Keratinocyte (primary cell): ENCODE measurements around the gene ABHD12B. TPM values are rescaled to one million over a fixed set of nuclear protein-coding genes. Genes with fewer than 3 reads are reported as not detected.

Experiments
- DNase-seq: peaks from one replicate; pipeline ENCODE4 v3.0.0-alpha.2; 2011; ENCODE audit warnings: low read depth, missing footprints, low spot score
- FAIRE-seq: peaks from 2 replicates; lab custom pipeline; 2011; peaks lifted over from hg19 to GRCh38; lab: Jason Lieb, UNC
- H2AFZ ChIP-seq: 2 replicates; pipeline ENCODE4 v1.6.0; 2012; ENCODE audit warnings: low read length, control low read depth, inconsistent platforms; ENCODE audit not compliant: control insufficient read depth
- H3K27ac ChIP-seq: 2 replicates; pipeline ENCODE4 v1.5.1; 2011; ENCODE audit warnings: low read length; ENCODE audit not compliant: control insufficient read depth, insufficient read depth
- H3K27me3 ChIP-seq: 3 replicates; pipeline ENCODE4 v1.6.0; 2011; ENCODE audit warnings: low read length; ENCODE audit not compliant: control insufficient read depth, insufficient read depth; ENCODE audit errors: extremely low read depth
- H3K36me3 ChIP-seq, 2 experiments: 2 replicates in 1 of 2; 3 replicates in 1 of 2; pipeline ENCODE4 v1.5.1; 2011; ENCODE audit warnings: low read length in 2 of 2, mild to moderate bottlenecking in 1 of 2; ENCODE audit not compliant: control insufficient read depth in 2 of 2, insufficient read depth in 2 of 2; ENCODE audit errors: extremely low read depth in 1 of 2
- H3K4me1 ChIP-seq: 3 replicates; pipeline ENCODE4 v1.5.1; 2011; ENCODE audit warnings: low read length; ENCODE audit not compliant: control insufficient read depth, insufficient read depth; ENCODE audit errors: extremely low read depth
- H3K4me2 ChIP-seq: 3 replicates; pipeline ENCODE4 v1.6.0; 2011; ENCODE audit warnings: low read depth, low read length; ENCODE audit not compliant: control insufficient read depth, insufficient read depth; ENCODE audit errors: extremely low read depth
- H3K4me3 ChIP-seq, 3 experiments: fragments of 200-600 bp in 1 of 3; sonication (generic) in 1 of 3; 2 replicates in 2 of 3; 3 replicates in 1 of 3; pipeline ENCODE4 v1.5.1; 2011 to 2016; ENCODE audit warnings: low read length in 3 of 3, mild to moderate bottlenecking in 3 of 3, control low read depth in 2 of 3, inconsistent platforms in 1 of 3, low read depth in 1 of 3, mixed read lengths in 1 of 3, mixed run types in 1 of 3, moderate library complexity in 1 of 3; ENCODE audit not compliant: control insufficient read depth in 2 of 3, insufficient read depth in 2 of 3; ENCODE audit errors: extremely low read depth in 1 of 3
- H3K79me2 ChIP-seq: 2 replicates; pipeline ENCODE4 v1.6.0; 2012; ENCODE audit warnings: low read length; ENCODE audit not compliant: control insufficient read depth, insufficient read depth
- H3K9ac ChIP-seq: 3 replicates; pipeline ENCODE4 v1.6.0; 2011; ENCODE audit warnings: low read length; ENCODE audit not compliant: control insufficient read depth, insufficient read depth; ENCODE audit errors: extremely low read depth
- H3K9me1 ChIP-seq: 3 replicates; pipeline ENCODE4 v1.6.0; 2011; ENCODE audit warnings: low read length; ENCODE audit not compliant: control insufficient read depth, insufficient read depth; ENCODE audit errors: extremely low read depth
- H3K9me3 ChIP-seq: 2 replicates; pipeline ENCODE4 v1.5.1; 2012; ENCODE audit warnings: low read depth, low read length; ENCODE audit not compliant: control insufficient read depth
- H4K20me1 ChIP-seq: 3 replicates; pipeline ENCODE4 v1.6.0; 2011; ENCODE audit warnings: low read length; ENCODE audit not compliant: control insufficient read depth, insufficient read depth; ENCODE audit errors: extremely low read depth
- CTCF ChIP-seq, 3 experiments: IDR thresholded peaks in 1 of 3; conservative IDR thresholded peaks in 1 of 3; optimal IDR thresholded peaks in 1 of 3; 2 replicates in 2 of 3; 3 replicates in 1 of 3; pipeline versions ENCODE3 to v1.5.1; 2011; ENCODE audit warnings: low read length in 3 of 3, mild to moderate bottlenecking in 3 of 3, moderate library complexity in 2 of 3, control low read depth in 1 of 3, inconsistent platforms in 1 of 3; ENCODE audit not compliant: insufficient read depth in 2 of 3; ENCODE audit errors: extremely low read depth in 1 of 3
- EZH2 ChIP-seq: IDR thresholded peaks from one replicate; pipeline ENCODE4 v1.6.1; 2012; ENCODE audit warnings: inconsistent platforms, mild to moderate bottlenecking, low read length, moderate library complexity
- dilution Hi-C: fragments of 300-500 bp; cut with MboI; formaldehyde crosslinking; loops from one replicate; pipeline ENCODE4 v1.7.0; 2020; ENCODE audit warnings: low sequenced_read_pairs; ENCODE audit not compliant: extremely low pct_ligation_motif_present
- polyA plus RNA-seq, 5 experiments: library from polyadenylated mRNA; depleted of rRNA in 3 of 5; stranded (reverse) in 3 of 5; stranded (forward) in 1 of 5; unstranded in 1 of 5; fragments of >200 nt; gene quantifications; 1 replicate in 1 of 5; 2 replicates in 3 of 5; 3 replicates in 1 of 5; pipeline versions ENCODE4 v1.2.1 to v1.2.3, GENCODE V29; 2011 to 2012; ENCODE audit warnings: missing spikeins in 2 of 5, low read depth in 1 of 5, low replicate concordance in 1 of 5

Gene ABHD12B
- polyA plus RNA-seq, 1 donor (not counting 4 experiments of a cell fraction or from before 2014, with no cell fraction given): not detected

- no peak for TF ChIP-seq EZH2
- TF ChIP-seq CTCF (optimal IDR thresholded peaks at IDR 0.05 in 1 of 3, IDR thresholded peaks at IDR 0.05 in 1 of 3, conservative IDR thresholded peaks at IDR 0.05 in 1 of 3; ENCODE audit: extremely low read depth in 1 of 3, insufficient read depth in 2 of 3, low read length in 3 of 3): no peak
- Histone ChIP-seq H2AFZ (no peak overlapping the region), H3K36me3 (peaks cover 0 to 9% of the 10 kb centered on the region in 2 experiments), H3K9me1 (no peaks in the 10 kb centered on the region), H3K4me2 (no peak overlapping the region), H4K20me1 (no peaks in the 10 kb centered on the region), H3K79me2 (no peaks in the 10 kb centered on the region), H3K9me3 (no peaks in the 10 kb centered on the region), H3K9ac (no peak overlapping the region), H3K4me1 (peaks cover 18% of the 10 kb centered on the region), H3K4me3 (no peak overlapping the region), H3K27me3 (no peaks in the 10 kb centered on the region), H3K27ac (peak overlapping the region; percentile 92)
- dilution Hi-C loops: no loop called here
- DNase-seq (no peak), FAIRE-seq (no peak)
These were observed 25.9 kb downstream of the ABHD12B start for GRCh38 chr14:50897658-50898175.

- dilution Hi-C loops: no loop called here
- no peaks in the 10 kb centered on the region for H3K9me3 ChIP-seq
- no peak overlapping the region for H3K9ac ChIP-seq
- no peak overlapping the region for H2AFZ ChIP-seq
- H3K27ac ChIP-seq: no peak overlapping the region
- H3K27me3 ChIP-seq: no peaks in the 10 kb centered on the region
- H3K4me2 ChIP-seq: no peak overlapping the region
- no peaks in the 10 kb centered on the region for H4K20me1 ChIP-seq
- peaks cover 18% of the 10 kb centered on the region for H3K4me1 ChIP-seq
- TF ChIP-seq EZH2: no peak
- TF ChIP-seq CTCF (optimal IDR thresholded peaks at IDR 0.05 in 1 of 3, IDR thresholded peaks at IDR 0.05 in 1 of 3, conservative IDR thresholded peaks at IDR 0.05 in 1 of 3; ENCODE audit: extremely low read depth in 1 of 3, insufficient read depth in 2 of 3, low read length in 3 of 3): no peak
- DNase-seq (no peak), FAIRE-seq (no peak)
- no peaks in the 10 kb centered on the region for H3K9me1 ChIP-seq
- peaks cover 8 to 20% of the 10 kb centered on the region in 2 experiments for H3K36me3 ChIP-seq
- no peaks in the 10 kb centered on the region for H3K79me2 ChIP-seq
- H3K4me3 ChIP-seq: no peak overlapping the region
These were observed 29.5 kb downstream of the ABHD12B start for GRCh38 chr14:50901361-50901760.
